GM08714 (cell line): ENCODE data around the gene GSE1.

Source experiments
- H3K4me3 ChIP-seq: fragments of 200-500 bp; sonication (Bioruptor generic); 2 replicates; pipeline ENCODE4 v1.5.1; 2014; ENCODE audit warnings: mild to moderate bottlenecking, low read length, inconsistent platforms
- ZNF274 ChIP-seq: IDR thresholded peaks from 2 replicates; pipeline ENCODE4 v1.6.1; 2012; ENCODE audit warnings: mild to moderate bottlenecking, low read depth, low read length

The GSE1 gene

GRCh38 chr16:85621698-85622428 lies 8.7 kb downstream of the GSE1 start:
- H3K4me3 ChIP-seq = no peak overlapping the region
- TF ChIP-seq ZNF274 = no peak

GRCh38 chr16:85622683-85623082 lies 9.6 kb downstream of the GSE1 start:
- no peak overlapping the region for H3K4me3 ChIP-seq
- no peak for TF ChIP-seq ZNF274

GRCh38 chr16:85623250-85623649 lies 10.1 kb downstream of the GSE1 start:
- no peak overlapping the region for H3K4me3 ChIP-seq
- TF ChIP-seq ZNF274 = no peak

- TF ChIP-seq ZNF274 = no peak
- H3K4me3 ChIP-seq = no peak overlapping the region
Observed at GRCh38 chr16:85623997-85624601, 11.0 kb downstream of the GSE1 start.

- H3K4me3 ChIP-seq = no peak overlapping the region
- no peak for TF ChIP-seq ZNF274
Observed at GRCh38 chr16:85624646-85625045, 11.5 kb downstream of the GSE1 start.

GRCh38 chr16:85625053-85625452 lies 11.9 kb downstream of the GSE1 start:
- H3K4me3 ChIP-seq = no peak overlapping the region
- TF ChIP-seq ZNF274 = no peak

GRCh38 chr16:85625485-85626117 lies 12.5 kb downstream of the GSE1 start:
- no peak for TF ChIP-seq ZNF274
- H3K4me3 ChIP-seq = no peak overlapping the region

- no peak for TF ChIP-seq ZNF274
- H3K4me3 ChIP-seq = no peak overlapping the region
Observed at GRCh38 chr16:85626191-85626981, 13.3 kb downstream of the GSE1 start.

- no peak overlapping the region for H3K4me3 ChIP-seq
- no peak for TF ChIP-seq ZNF274
Observed at GRCh38 chr16:85627089-85627488, 14.0 kb downstream of the GSE1 start.

- no peak overlapping the region for H3K4me3 ChIP-seq
- no peak for TF ChIP-seq ZNF274
Observed at GRCh38 chr16:85627526-85628264, 14.6 kb downstream of the GSE1 start.

GRCh38 chr16:85628265-85628556 lies 15.1 kb downstream of the GSE1 start:
- H3K4me3 ChIP-seq = no peak overlapping the region

GRCh38 chr16:85628645-85629044 lies 15.5 kb downstream of the GSE1 start:
- no peak overlapping the region for H3K4me3 ChIP-seq
- TF ChIP-seq ZNF274 = no peak

More at GRCh38 chr16:85628265-85628556, 15.1 kb downstream of the GSE1 start:
- TF ChIP-seq ZNF274 = no peak

GRCh38 chr16:85629326-85629725 lies 16.2 kb downstream of the GSE1 start:
- TF ChIP-seq ZNF274 = no peak
- no peak overlapping the region for H3K4me3 ChIP-seq

- TF ChIP-seq ZNF274 = no peak
- no peak overlapping the region for H3K4me3 ChIP-seq
Observed at GRCh38 chr16:85629853-85630252, 16.7 kb downstream of the GSE1 start.
